GM10847 (cell line): ENCODE measurements around the gene ATG2B.

ENCODE experiments used
- POLR2A ChIP-seq: IDR thresholded peaks from 2 replicates; pipeline ENCODE4 v1.6.1; 2011; ENCODE audit not compliant: insufficient read length; ENCODE audit errors: extremely low read depth

Gene ATG2B

DNA sequence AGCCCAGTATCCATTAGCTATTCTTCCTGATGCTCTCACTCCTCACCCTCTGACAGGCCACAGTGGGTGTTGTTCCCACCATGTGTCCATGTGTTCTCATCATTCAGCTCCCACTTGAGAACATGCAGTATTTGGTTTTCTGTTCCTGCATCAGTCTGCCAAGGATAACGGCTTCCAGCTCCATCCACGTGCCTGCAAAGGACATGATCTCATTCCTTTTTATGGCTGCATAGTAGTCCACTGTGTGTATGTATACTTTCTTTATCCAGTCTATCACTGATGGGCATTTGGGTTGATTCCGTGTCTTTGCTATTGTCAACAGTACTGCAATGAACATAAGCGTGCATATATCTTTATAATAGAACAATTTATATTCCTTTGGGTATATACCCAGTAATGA lies 8.9 kb downstream of the ATG2B start:
- no peak for TF ChIP-seq POLR2A

DNA sequence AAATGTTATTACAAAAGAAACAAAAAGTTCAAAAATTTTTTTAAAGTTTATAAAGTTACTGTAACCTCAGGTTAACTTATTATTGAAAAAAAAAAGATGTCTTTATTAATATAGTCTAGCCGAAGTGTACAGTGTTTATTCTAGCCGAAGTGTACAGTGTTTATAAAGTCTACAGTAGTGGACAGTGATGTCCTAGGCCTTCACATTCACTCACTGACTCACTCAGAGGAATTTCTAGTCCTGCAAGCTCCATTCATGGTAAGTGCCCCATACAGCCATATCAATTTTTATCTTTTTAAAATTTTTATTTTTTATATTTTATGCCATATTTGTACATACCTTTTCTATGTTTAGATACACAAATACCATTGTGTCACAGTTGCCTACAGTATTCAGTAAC lies 10.4 kb downstream of the ATG2B start:
- TF ChIP-seq POLR2A: no peak

DNA sequence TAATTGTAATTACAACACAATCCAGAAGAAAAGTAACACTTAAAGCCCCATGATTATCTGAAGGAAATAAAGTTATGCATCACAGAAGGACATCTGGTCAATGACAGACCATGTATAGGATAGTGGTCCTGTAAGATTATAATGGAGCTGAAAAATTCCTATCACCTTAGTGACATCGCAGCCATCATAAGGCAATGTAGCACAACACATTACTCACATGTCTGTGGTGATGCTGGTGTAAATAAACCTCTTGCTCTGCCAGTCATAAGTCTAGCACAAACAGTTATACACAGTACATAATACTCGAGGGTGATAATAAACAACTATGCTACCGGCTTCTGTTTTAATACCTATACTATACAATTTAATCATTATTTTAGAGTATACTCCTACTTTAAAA lies 11.2 kb downstream of the ATG2B start:
- TF ChIP-seq POLR2A: no peak

DNA sequence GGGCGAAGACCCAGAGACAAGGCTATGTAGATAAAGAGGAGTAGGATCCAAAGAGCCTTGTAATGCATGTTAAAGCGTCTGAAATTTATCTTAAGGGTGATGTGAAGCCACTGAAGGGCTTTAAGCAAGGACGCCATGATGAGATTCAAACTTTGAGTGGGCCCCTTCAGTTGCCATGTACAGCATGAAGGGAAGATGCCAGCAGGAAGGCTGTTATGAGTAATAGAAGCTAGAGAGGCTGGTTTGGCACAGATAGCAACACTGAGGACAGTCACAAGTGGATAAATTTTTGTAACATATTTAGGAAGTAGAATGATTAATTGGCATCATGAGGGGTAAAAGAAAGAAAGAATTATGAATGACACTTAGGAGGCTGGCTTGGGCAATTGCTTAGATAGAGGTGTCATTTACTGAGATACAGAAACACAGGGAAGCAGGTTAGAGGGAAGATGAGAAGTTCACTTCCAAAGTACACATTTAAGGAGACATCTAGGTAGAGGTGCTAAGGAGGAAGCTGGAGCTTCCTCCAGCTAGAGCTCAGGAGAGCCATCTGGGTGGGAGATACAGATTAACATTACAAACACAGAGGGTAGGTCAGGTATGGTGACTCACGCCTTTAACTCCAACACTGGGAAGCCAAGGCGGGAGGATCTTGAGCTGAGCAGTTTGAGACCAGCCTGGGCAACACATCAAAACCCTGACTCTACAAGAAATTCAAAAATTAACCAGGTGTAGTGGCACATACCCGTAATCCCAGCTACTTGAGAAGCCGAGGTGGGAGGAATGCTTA lies 13.7 kb downstream of the ATG2B start:
- TF ChIP-seq POLR2A: no peak

DNA sequence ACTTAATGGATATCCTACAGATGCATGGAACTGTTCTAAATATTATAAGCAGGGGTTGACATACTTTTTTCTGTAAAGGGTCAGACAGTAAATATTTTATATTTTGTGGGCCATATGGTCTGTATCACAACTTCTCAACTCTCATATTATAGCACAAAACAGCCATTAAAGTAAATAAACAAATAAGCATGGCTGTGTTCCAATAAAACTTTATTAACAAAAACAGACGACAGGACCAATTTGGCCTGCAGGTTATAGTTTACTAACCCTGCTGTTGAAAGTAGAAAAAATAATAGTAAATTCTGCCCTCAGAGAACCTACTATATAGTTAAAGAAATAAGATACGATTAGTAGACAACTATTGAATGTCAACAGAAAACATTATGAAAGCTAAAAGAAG lies 17.5 kb downstream of the ATG2B start:
- no peak for TF ChIP-seq POLR2A

DNA sequence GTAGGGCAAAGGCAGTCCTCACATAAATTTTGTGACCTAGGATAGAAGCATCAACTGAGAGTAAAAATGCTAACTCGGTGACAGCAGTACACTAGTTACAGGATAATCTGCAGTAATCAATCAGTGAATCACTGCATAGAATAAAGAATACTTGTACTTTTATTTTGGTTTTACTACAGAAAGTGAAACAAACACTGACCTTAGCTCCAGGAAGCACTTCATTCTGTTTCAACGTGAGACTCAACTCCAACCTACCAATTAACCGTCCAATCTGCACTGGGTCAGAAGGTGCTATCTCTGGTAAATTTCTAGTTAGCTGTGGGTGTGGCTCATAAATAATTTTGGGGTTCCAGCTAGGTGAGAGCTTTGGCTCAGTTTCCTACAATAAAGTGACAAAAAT lies 21.8 kb downstream of the ATG2B start:
- TF ChIP-seq POLR2A: no peak

DNA sequence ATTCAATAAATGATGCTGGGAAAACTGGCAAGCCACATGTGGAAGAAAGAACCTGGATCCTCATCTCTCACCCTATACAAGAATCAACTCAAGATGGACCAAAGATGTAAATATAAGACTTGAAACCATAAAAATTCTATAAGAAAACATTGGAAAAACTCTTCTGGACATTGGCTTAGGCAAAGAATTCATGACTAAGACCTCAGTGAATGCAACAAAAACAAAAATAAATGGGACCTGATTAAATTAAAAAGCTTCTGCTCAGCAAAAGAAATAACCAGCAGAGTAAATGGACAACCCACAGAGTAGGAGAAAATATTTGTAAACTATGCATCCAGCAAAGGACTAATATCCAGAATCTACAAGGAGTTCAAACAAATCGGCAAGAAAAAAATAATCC lies 24.6 kb downstream of the ATG2B start:
- no peak for TF ChIP-seq POLR2A

DNA sequence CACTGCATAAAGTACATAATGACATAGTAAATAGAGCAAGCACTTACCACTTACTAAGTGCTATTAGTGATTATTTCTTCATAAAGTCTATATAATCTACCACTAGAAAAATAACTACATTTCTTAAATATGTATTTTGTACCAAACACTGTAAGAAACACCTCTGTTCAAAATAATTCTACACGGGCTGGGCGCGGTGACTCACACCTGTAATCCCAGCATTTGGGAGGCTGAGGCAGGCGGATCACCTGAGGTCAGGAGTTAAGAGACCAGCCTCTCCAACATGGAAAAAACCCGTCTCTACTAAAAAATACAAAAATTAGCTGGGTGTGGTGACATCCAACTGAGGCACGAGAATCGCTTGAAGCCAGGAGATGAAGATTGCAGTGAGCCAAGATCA lies 38.9 kb downstream of the ATG2B start:
- no peak for TF ChIP-seq POLR2A

DNA sequence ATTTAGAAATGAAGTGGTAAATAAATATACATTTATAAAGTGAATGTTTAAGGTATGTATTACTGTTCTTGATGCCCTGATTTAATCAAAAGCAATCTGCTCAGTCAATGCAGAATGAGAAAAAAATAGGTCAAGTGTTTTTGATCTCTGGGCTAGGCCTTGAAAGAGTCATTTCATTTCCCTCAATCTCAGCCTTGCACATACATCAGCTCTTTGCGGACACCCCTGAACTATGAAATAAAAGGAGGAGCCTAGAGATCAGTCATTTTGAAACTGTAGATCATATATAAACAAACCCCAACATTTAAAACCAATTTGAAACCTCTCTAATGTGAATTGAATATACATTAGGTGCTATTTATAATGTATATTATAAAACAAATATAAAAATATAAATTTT lies 42.5 kb downstream of the ATG2B start:
- TF ChIP-seq POLR2A: no peak

DNA sequence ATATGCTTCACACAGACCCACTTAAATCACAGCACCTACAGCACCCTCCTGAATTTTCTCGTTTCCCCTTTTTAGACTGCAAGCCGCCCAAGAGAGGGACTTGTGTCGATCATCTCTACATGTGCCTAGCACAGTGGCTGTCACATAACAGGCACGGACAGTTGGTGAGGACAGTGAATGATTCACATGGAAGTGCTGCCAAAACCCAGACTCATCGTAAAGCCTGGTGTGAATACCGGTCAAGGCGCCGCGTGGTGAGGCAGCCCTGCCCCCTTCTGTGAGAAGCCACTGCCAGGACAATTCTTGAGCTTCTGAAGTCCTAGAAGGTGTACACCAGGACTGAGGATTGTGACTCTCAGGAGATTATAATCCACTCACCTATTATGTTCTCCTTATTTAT lies 44.3 kb downstream of the ATG2B start:
- TF ChIP-seq POLR2A: no peak

DNA sequence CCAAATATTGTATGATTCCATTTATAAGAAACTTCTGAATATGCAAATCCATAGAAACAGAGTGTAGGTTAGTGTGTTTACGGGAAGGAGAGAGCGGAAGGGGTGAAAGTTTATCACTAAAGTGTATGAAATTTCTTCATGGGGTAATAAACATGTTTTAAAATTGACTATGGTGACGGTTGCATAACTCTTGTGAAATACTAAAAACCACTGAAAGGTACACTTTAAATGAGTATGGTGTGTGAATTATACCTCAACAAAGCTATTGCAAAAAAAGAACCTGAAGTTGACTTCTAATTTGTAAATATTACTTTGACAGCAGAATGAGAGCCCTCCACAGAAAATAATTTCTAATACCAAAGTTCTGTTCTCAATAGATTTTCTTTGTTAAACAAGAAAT lies 47.1 kb downstream of the ATG2B start:
- TF ChIP-seq POLR2A: no peak

DNA sequence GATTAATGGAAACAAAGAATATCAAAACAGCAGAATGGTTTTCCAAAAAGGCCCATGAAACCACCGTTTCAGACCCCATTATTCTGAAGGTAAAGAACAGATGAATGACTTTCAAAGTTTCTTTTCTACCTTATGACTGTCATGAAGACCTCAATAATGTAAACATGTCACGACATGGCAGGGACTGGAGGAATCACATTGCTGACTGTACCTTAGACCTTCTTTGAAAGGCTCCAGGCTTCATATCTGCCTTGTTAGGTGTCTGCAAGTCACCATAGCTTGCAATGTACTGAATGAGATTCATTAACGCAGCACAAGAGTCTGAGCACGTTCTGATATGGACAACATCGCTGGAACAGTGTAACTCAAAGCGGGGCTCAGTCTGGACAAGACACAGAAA lies 52.2 kb downstream of the ATG2B start:
- no peak for TF ChIP-seq POLR2A

DNA sequence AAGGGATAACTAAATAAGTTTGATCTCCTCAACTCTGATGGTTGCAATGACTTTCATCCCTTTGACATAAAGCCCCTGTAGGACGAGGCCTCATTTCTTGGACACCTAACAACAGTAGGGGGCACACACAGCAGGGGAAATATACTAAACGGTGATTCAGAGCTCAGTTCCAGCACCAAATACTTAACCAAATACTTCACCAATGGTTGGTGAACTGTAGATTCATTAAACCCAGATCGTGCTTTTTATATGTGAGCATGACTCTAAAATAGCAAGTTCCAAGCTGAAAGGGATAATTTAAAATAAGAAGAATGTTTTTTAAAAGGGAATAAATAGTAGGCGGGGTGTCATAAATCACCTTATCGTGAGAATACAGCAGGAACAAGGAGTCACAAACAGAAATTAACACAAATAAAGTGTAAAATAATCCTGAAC lies 53.2 kb downstream of the ATG2B start:
- no peak for TF ChIP-seq POLR2A

DNA sequence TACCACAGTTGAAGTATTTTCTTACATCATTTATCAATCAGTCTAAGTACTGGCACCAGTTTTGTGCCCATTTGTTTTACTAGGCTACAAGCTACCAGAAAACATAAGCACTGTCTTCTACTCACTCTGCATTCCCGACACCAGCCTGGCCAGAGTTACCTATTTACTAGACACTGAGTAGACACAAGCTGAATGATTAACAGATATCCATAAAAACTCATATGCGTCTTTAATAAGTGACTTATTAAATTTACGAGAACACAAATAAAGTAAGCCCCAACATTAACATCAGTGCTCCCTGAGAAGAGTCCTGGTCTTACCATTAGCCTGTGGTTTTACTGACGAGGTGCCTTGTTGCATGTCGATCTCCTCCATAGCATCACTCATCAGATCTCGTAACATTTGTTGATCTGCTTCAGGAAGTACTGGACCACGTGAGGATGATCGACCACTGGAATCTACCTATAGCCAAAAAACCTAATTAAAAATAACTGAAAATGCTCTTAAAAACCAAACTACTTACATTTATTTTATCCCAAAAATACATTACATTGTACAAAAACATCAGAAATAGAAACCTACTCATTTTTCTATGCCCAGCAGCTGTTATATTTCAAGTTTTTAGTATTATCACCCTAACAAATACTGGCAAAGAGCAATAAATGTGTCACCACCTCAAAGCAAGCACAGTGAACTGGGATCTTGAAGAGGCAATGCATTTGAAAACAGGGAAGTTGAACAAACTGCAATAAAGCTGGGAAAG lies 53.8 kb downstream of the ATG2B start:
- TF ChIP-seq POLR2A: no peak

DNA sequence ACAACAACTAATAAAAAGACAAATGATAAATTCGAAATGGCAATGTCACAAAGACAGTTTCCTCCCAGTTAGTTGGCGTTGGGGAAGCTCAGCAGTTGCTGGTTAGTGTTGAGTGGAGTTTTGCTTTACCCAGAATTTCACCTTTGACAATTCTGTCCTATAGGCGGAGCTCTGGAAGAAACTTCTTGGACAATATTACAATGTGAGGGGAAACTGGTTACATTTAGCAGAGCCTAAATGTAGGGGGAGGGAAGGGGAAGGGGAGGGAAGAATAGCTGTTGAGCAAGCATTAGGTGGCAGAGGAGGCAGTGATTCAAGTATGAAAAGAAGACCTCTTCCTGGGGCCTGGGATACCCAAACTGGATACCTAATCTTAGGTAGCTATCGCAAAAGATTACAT lies 55.7 kb downstream of the ATG2B start:
- TF ChIP-seq POLR2A: no peak

DNA sequence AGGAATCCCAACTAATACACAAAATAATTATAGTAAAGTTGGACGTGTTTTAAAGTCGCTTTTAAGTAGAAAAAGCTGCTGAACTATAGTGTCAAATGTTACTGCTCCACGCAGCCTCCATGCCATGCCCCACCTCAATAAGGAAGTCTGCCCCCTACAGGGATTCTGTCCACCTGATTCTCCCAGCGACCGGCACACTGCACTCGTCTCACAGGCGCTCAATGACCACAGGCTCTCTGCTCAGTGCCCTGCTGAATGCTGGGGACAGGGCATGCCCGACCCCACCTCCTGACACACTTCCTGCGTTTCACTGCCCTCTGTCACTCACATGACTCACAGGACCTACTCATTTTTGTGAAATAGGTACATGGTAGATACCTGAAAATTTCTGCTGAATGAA lies 58.2 kb downstream of the ATG2B start:
- TF ChIP-seq POLR2A: no peak

DNA sequence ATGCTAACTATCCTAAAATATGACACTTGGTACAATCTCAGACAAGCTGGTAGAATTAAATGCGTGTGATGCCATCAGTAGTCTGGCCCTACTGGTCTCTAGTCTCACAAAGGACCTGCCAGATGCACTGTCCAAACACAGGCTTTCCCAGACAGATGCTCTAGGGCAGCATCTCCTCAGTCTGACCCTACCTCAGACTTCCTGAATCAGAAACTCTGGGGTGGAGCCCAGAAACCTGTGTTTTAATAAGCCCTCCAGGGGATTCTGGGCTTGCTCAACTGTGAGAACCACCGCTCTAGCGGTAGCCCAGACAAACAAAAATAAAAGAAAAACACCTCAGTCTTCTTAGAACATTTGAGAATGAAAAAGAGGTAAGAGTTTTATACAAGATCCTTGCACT lies 59.2 kb downstream of the ATG2B start:
- no peak for TF ChIP-seq POLR2A
